MM.1S (cell line): ENCODE measurements around the gene DSC1.

Experiments
- DNase-seq: peaks from one replicate; pipeline ENCODE4 v3.0.0-alpha.2; 2015
- H2AFZ ChIP-seq: fragments of 300-600 bp; sonication (generic); 2 replicates; pipeline ENCODE4 v1.6.0; 2016; ENCODE audit warnings: antibody characterized with exemption, low read length
- H3F3A ChIP-seq: fragments of 300-600 bp; sonication (generic); 2 replicates; pipeline ENCODE4 v1.6.1; 2016; ENCODE audit warnings: mild to moderate bottlenecking, antibody characterized with exemption, low read length, moderate library complexity, mixed read lengths; ENCODE audit not compliant: insufficient read depth
- H3K27ac ChIP-seq: fragments of 300-600 bp; sonication (generic); 2 replicates; pipeline ENCODE4 v1.5.1; 2016; ENCODE audit warnings: mild to moderate bottlenecking, low read length
- H3K27me3 ChIP-seq: fragments of 300-600 bp; sonication (generic); replicated peaks from 2 replicates; pipeline ENCODE4 v1.6.0; 2016; ENCODE audit warnings: low read length; ENCODE audit not compliant: insufficient read depth
- H3K36me3 ChIP-seq: fragments of 300-600 bp; sonication (generic); replicated peaks from 2 replicates; pipeline ENCODE4 v1.6.1; 2016; ENCODE audit warnings: mild to moderate bottlenecking, low read length, mixed read lengths; ENCODE audit not compliant: insufficient read depth
- H3K4me1 ChIP-seq: fragments of 300-600 bp; sonication (generic); 2 replicates; pipeline ENCODE4 v1.6.1; 2016; ENCODE audit warnings: low read length, mixed read lengths
- H3K4me2 ChIP-seq: fragments of 300-600 bp; sonication (generic); 2 replicates; pipeline ENCODE4 v1.6.0; 2016; ENCODE audit warnings: low read depth, low read length
- H3K4me3 ChIP-seq: fragments of 300-600 bp; sonication (generic); 2 replicates; pipeline ENCODE4 v1.5.1; 2016; ENCODE audit warnings: low read length, mixed read lengths
- H3K79me2 ChIP-seq: fragments of 300-600 bp; sonication (generic); 2 replicates; pipeline ENCODE4 v1.6.1; 2016; ENCODE audit warnings: mixed run types, low read length, mixed read lengths
- H3K9ac ChIP-seq: fragments of 300-600 bp; sonication (generic); 2 replicates; pipeline ENCODE4 v1.6.1; 2016; ENCODE audit warnings: low read length, mixed read lengths
- H3K9me2 ChIP-seq: fragments of 300-600 bp; sonication (generic); replicated peaks from 2 replicates; pipeline ENCODE4 v1.6.1; 2016; ENCODE audit warnings: mild to moderate bottlenecking, low read length, mixed read lengths; ENCODE audit not compliant: insufficient read depth
- H3K9me3 ChIP-seq: fragments of 300-600 bp; sonication (generic); replicated peaks from 2 replicates; pipeline ENCODE4 v1.6.1; 2016; ENCODE audit warnings: mild to moderate bottlenecking, low read length, mixed read lengths; ENCODE audit not compliant: insufficient read depth
- H4K20me1 ChIP-seq: fragments of 300-600 bp; sonication (generic); 2 replicates; pipeline ENCODE4 v1.6.1; 2016; ENCODE audit warnings: mild to moderate bottlenecking, low read length, moderate library complexity, mixed read lengths; ENCODE audit not compliant: insufficient read depth
- CTCF ChIP-seq: fragments of 300-600 bp; sonication (generic); IDR thresholded peaks from 2 replicates; pipeline ENCODE4 v1.5.1; 2016; ENCODE audit warnings: antibody characterized with exemption, low read length, mixed read lengths
- EZH2 ChIP-seq: fragments of 300-600 bp; sonication (generic); optimal IDR thresholded peaks from 2 replicates; pipeline ENCODE3; 2017; ENCODE audit warnings: low read depth, mild to moderate bottlenecking, antibody characterized with exemption, low read length, mixed read lengths
- EZH2phosphoT487 ChIP-seq: fragments of 300-600 bp; sonication (generic); IDR thresholded peaks from 2 replicates; pipeline ENCODE4 v1.6.1; 2018; ENCODE audit warnings: antibody characterized with exemption, low read length

Gene DSC1

GRCh38 chr18:31148600-31148999 is 14.1 kb downstream of the DSC1 start:
- Histone ChIP-seq H3K27me3 (no peaks in the 10 kb centered on the region), H3K4me1 (no peaks in the 10 kb centered on the region), H3K9me3 (no peaks in the 10 kb centered on the region), H3K4me3 (no peak overlapping the region), H2AFZ (no peak overlapping the region), H3K27ac (no peak overlapping the region), H3K9ac (no peak overlapping the region), H3K9me2 (no peaks in the 10 kb centered on the region), H3K36me3 (no peaks in the 10 kb centered on the region), H3F3A (no peaks in the 10 kb centered on the region), H3K4me2 (no peak overlapping the region), H4K20me1 (no peaks in the 10 kb centered on the region), H3K79me2 (no peaks in the 10 kb centered on the region)
- DNase-seq = no peak
- TF ChIP-seq EZH2phosphoT487 = no peak

- Histone ChIP-seq H3K36me3 (no peaks in the 10 kb centered on the region), H3F3A (no peaks in the 10 kb centered on the region), H3K27ac (no peak overlapping the region), H4K20me1 (no peaks in the 10 kb centered on the region), H3K9me3 (no peaks in the 10 kb centered on the region), H3K27me3 (no peaks in the 10 kb centered on the region), H3K79me2 (no peaks in the 10 kb centered on the region), H2AFZ (no peak overlapping the region), H3K9ac (no peak overlapping the region), H3K4me1 (no peaks in the 10 kb centered on the region), H3K4me2 (no peak overlapping the region), H3K4me3 (no peak overlapping the region), H3K9me2 (no peaks in the 10 kb centered on the region)
- TF ChIP-seq CTCF (no peak), EZH2phosphoT487 (no peak), EZH2 (no peak)
- no peak for DNase-seq
Observed at GRCh38 chr18:31146809-31147208, 15.8 kb downstream of the DSC1 start.

- Histone ChIP-seq H3K4me3 (no peak overlapping the region), H3F3A (no peaks in the 10 kb centered on the region), H3K9me2 (no peaks in the 10 kb centered on the region), H3K9ac (no peak overlapping the region), H3K9me3 (no peaks in the 10 kb centered on the region), H2AFZ (no peak overlapping the region), H4K20me1 (no peaks in the 10 kb centered on the region), H3K4me2 (no peak overlapping the region), H3K27me3 (no peaks in the 10 kb centered on the region), H3K79me2 (no peaks in the 10 kb centered on the region), H3K27ac (no peak overlapping the region), H3K4me1 (no peaks in the 10 kb centered on the region), H3K36me3 (no peaks in the 10 kb centered on the region)
- no peak for DNase-seq
- no peak for TF ChIP-seq EZH2phosphoT487
- TF ChIP-seq CTCF = no peak
- no peak for TF ChIP-seq EZH2
Observed at GRCh38 chr18:31143025-31143424, 19.6 kb downstream of the DSC1 start.

GRCh38 chr18:31138709-31139108 is 23.9 kb downstream of the DSC1 start:
- Histone ChIP-seq H3K9me3 (no peaks in the 10 kb centered on the region), H3K27ac (no peak overlapping the region), H3K79me2 (no peaks in the 10 kb centered on the region), H3K36me3 (no peaks in the 10 kb centered on the region), H3K4me1 (no peaks in the 10 kb centered on the region), H3K4me3 (no peak overlapping the region), H3K9me2 (no peaks in the 10 kb centered on the region), H3K27me3 (no peaks in the 10 kb centered on the region), H4K20me1 (no peaks in the 10 kb centered on the region), H3K9ac (no peak overlapping the region), H3F3A (no peaks in the 10 kb centered on the region), H2AFZ (no peak overlapping the region), H3K4me2 (no peak overlapping the region)
- DNase-seq = no peak
- TF ChIP-seq CTCF (no peak), EZH2 (no peak), EZH2phosphoT487 (no peak)
